ENCODE results near the gene UGGT1.
"Not testable (repeated sequence)": the region's sequence is repeated elsewhere in the genome, so short reads cannot be mapped to it uniquely, and the experiment has no call there.

Gene UGGT1

GRCh38 chr2:128178149-128178649 lies 87.2 kb downstream of the UGGT1 start:
- no peak for DNase-seq (ENCODE audit: low spot score)

DNA sequence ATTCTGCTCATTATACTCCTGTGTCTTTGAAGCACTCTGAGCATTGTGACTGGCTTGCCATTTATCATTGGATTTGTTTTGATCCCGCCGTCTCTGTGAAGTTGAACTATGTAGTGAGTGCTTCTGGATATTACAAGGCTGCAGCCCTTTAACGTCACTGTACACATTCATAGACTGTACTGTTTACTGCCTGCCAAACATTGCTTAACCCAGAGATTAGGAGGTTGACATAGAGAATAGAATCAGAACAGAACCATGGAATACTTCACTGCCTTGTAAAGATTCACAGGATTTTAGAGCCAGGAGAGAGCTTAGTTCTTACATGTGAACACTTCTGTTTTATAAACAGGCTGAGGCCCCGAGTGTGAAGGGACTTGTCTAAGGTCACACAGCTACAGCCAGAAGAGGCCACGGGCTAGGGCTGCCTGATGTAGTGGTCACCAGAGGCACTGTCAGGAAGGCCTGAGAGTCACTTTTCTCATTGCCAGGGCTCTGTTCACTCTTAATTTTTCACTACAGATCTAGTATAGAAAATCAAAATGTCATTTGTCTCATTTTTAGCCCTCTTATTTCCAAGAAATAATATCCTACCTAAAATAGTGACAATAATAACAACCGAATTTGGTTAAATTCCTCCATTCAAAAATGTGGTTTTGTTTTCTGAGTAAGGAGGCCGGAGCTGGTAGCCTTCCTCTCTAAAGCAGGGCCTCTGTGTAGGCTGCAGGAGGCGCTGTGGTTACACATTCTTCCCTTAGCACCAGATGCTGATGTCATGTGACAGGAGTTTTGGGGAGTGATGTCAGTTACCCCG lies 87.9 kb downstream of the UGGT1 start:
- DNase-seq (ENCODE audit: low spot score) = no peak

DNA sequence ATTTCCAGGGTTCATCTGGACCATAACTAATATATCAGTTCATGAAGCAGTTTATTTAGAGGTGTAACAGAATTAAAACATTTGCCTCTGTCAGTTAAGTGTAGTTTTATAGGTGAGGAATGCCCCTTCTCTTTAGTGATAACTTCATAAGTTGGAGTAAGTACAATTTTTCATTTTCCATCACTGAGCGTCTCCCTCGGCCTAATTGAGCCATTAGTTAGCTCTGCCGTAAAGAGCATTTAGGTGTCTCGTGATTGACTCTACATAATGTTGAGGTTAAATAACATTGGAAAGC lies 88.4 kb downstream of the UGGT1 start:
- DNase-seq (ENCODE audit: low spot score) = no peak

- DNase-seq (ENCODE audit: low spot score) = no peak
Measured at GRCh38 chr2:128180031-128180430, 89.0 kb downstream of the UGGT1 start.

DNA sequence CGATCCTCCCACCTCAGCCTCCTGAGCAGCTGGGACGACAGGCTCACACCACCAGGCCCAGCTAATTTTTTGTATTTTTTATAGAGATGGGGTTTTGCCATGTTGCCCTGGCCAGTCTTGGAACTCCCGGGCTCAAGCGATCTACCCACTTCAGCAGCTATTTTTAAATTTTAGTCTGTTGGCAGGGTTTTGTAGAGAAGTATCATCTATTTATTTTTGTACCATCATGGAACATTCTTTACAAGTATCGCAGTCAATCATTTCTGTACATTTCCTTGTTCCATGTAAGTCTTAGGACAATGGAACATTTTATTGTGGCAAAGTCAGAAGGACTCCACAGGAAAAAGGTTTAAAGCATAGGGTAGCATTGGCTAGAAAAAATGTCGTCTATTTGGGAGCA lies 94.6 kb downstream of the UGGT1 start:
- DNase-seq (ENCODE audit: low spot score) = no peak

GRCh38 chr2:128187032-128187654 lies 96.1 kb downstream of the UGGT1 start:
- no peak for DNase-seq (ENCODE audit: low spot score)

GRCh38 chr2:128195435-128195984 lies 104.5 kb downstream of the UGGT1 start:
- no peak for DNase-seq (ENCODE audit: low spot score)

- no peak for DNase-seq (ENCODE audit: low spot score)
Measured at GRCh38 chr2:128196026-128196425, 105.0 kb downstream of the UGGT1 start.

- DNase-seq (ENCODE audit: low spot score) = no peak
Measured at GRCh38 chr2:128196471-128196931, 105.5 kb downstream of the UGGT1 start.

DNA sequence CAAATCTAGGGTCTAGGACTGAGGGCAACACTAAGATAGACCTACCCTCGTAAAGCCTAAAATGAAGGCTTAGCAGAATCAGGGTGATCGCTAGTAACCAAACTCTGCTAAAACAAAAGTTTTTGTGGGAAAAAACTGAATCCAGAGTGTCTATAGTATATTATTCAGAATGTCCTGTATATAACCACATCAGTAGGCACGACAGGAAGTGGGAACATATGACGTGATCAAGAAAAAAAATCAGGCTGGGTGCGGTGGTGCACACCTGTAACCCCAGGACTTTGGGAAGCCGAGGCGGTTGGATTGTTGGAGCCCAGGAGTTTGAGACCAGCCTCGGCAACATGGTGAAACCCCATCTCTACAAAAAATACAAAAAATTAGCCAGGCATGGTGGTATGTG lies 106.1 kb downstream of the UGGT1 start:
- no peak for DNase-seq (ENCODE audit: low spot score)

DNA sequence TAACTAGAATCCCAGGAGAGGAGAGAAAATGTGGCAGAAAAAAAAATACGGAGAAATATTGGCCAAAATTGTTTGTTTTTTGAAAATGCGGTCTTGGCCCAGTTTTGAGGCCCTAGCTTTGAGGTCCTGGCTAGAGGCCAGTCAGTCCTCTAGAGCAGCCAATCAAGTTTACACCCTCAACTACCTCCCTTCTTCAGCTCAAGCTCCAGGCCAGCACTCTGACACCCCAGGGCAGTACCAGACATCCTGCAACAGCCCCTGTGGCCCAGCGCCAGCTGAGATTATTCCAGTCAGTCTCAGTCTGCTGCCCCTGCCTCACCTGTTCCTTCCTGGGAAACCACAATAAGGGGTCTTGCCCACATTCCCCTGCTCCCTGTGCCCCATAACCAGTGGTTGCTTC lies 107.7 kb downstream of the UGGT1 start:
- DNase-seq (ENCODE audit: low spot score) = no peak

DNA sequence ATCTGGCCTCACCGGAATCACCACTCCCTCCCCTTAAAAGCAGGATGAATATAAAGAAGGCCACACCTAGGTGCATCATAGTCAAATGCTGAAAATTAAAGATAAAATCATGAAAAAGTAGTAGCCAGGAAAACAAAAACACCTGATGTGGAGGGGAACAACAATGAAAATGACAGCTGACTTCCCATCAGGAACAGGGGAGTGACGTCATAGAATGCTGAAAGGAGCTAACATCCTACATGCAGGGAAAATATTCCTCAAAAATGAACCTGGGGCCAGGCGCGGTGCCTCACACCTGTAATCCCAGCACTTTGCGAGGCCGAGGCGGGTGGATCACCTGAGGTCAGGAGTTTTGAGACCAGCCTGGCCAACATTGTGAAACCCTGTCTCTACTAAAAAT lies 108.1 kb downstream of the UGGT1 start:
- no peak for DNase-seq (ENCODE audit: low spot score)

GRCh38 chr2:128202791-128203190 lies 111.8 kb downstream of the UGGT1 start:
- DNase-seq (ENCODE audit: low spot score) = no peak

GRCh38 chr2:128206245-128206644 lies 115.2 kb downstream of the UGGT1 start:
- DNase-seq (ENCODE audit: low spot score) = no peak

DNA sequence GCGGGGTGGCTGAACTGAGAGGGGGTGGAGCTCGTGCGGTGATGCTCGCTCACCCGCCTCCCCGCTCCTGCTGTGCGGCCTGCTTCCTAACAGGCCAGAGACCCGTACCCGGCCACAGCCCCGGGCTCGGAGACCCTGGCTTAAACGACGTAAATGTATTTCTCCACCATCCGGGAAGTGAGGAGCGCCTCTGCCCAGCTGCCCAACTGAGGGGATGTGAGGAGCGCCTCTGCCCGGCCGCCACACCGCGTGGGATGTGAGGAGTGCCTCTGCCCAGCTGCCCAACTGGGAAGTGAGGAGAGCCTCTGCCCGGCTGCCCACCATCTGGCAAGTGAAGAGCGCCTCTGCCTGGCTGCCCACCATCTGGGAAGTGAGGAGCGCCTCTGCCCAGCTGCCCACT lies 117.0 kb downstream of the UGGT1 start:
- no peak for DNase-seq (ENCODE audit: low spot score)

- not testable (repeated sequence) for DNase-seq (ENCODE audit: low spot score)
Measured at GRCh38 chr2:128208631-128209324, 117.8 kb downstream of the UGGT1 start.

DNA sequence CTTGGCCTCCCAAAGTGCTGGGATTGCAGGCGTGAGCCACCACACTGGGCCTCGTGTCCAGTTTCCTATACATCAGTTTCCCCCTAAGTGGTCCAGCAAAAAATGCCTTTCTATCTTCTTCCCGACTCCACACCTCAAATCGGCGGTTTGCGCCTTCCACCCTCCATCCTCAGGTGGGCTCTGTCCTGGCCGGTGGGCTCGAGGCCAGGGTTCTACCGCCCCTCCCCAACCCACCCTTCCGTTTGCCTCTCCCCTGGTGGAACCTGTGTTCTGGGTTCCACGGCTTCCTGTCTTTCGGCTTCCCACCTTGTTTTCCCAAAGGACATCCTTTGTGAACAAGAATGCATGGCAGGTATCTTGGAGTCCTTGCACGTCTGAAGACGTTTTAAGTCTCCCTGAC lies 123.3 kb downstream of the UGGT1 start:
- DNase-seq (ENCODE audit: low spot score) = no peak

DNA sequence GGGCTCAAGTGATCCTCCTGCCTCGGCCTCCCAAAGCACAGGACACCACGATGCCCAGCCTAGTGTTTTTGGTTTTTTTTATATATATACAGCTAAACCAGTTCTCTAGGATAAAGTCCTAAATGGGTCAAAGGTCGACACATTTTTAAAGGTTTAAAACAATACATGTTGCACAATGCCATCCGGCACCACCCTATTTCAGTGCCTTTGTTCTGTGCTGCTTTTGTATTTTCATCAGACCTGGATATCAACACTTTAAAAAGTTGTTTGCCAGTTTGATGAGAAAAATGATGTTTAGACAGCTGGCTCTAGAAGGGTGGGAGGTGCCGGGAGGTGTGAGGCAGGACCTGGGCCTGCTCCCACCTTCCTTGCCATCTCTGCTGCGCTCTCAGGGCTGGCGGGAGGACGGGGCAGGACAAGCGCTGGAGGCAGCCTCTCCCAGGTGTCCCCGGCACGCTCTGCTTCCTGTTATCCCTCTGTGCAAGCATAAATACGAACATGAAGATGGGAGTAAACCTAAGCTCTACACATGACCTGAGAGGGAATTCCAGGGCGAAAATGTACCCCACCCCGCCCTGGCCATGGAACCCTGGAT lies 124.0 kb downstream of the UGGT1 start:
- DNase-seq (ENCODE audit: low spot score) = no peak

DNA sequence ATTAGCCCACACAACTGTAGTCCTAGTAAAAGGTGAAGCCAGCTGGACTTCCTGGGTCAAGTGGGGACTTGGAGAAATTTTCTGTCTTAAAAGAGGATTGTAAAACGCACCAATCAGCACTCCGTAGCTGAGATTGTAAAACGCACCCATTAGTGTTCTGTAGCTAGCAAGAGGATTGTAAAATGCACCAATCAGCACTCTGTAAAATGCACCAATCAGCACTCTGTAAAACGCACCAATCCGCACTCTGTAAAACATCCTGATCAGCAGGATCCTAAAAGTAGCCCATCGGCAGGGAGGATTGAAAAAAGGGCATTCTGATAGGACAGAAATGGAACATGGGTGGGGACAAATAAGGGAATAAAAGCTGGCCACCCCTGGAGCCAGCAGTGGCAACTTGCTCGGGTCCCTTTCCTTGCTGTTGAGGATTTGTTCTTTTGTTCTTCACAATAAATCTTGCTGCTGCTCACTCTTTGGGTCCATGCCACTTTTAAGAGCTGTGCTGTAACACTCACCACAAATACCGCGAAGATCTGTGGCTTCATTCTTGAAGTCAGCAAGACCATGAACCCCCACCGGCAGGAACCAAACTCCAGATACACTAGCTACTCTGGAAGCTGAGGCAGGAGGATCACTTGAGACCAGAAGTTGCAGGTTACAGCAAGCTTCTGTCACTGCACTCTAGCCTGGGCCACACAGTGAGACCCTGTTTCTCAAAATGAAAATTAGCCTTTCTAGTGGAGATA lies 125.1 kb downstream of the UGGT1 start:
- no peak for DNase-seq (ENCODE audit: low spot score)

- no peak for DNase-seq (ENCODE audit: low spot score)
Measured at GRCh38 chr2:128217671-128218070, 126.7 kb downstream of the UGGT1 start.

- no peak for DNase-seq (ENCODE audit: low spot score)
Measured at GRCh38 chr2:128219891-128220290, 128.9 kb downstream of the UGGT1 start.

GRCh38 chr2:128227862-128228261 lies 136.9 kb downstream of the UGGT1 start:
- no peak for DNase-seq (ENCODE audit: low spot score)
